Muscle of leg (tissue), 11 donors: ENCODE results near the gene C1orf174. TPM values are rescaled to one million over a fixed set of nuclear protein-coding genes. Genes with fewer than 3 reads are reported as not detected.
A peak's percentile ranks its signal among the peaks of the same experiment; 100 is the strongest.

Source experiments
- DNase-seq: peaks from one replicate; pipeline ENCODE4 v3.0.0; 2013
- H3K27ac ChIP-seq: one replicate; pipeline ENCODE4 v1.5.1; 2013; ENCODE audit warnings: mild to moderate bottlenecking, low read length, control low read depth
- H3K27me3 ChIP-seq: one replicate; pipeline ENCODE4 v1.6.1; 2013; ENCODE audit warnings: low read length; ENCODE audit not compliant: control insufficient read depth, insufficient read depth
- H3K36me3 ChIP-seq: one replicate; pipeline ENCODE4 v1.6.1; 2013; ENCODE audit warnings: low read length; ENCODE audit not compliant: control insufficient read depth, insufficient read depth
- H3K4me1 ChIP-seq: one replicate; pipeline ENCODE4 v1.6.1; 2013; ENCODE audit warnings: low read length; ENCODE audit not compliant: control insufficient read depth, insufficient read depth
- H3K4me3 ChIP-seq: one replicate; pipeline ENCODE4 v1.5.1; 2013; ENCODE audit warnings: low read length, control low read depth
- H3K9me3 ChIP-seq: replicated peaks from 2 replicates; pipeline ENCODE4 v1.6.1; 2013; ENCODE audit warnings: low read depth, low read length; ENCODE audit not compliant: control insufficient read depth
- WGBS: methylation state at CpG from one replicate; pipeline ENCODE4 v1.1.5; 2013; ENCODE audit warnings: missing lambda C conversion rate; ENCODE audit not compliant: insufficient coverage; 5-methylcytosine and 5-hydroxymethylcytosine counted together
- polyA plus RNA-seq, 8 donors: library from polyadenylated mRNA; unstranded; fragments of 120-200 nt; gene quantifications; one replicate each; pipeline versions ENCODE4 v1.2.1 to v1.2.3, GENCODE V29; 2013; ENCODE audit warnings: inconsistent platforms in 1 of 8, low replicate concordance in 1 of 8; ENCODE audit not compliant: insufficient read length in 8 of 8, insufficient read depth in 1 of 8
- total RNA-seq: library from RNA; stranded (reverse); fragments of 120-200 nt; gene quantifications from one replicate; pipeline ENCODE4 v1.2.4, GENCODE V29; 2013

C1orf174 gene
- total and polyA plus RNA-seq, 9 donors, result 16.5 to 20.9 (median 18.0) TPM

DNA sequence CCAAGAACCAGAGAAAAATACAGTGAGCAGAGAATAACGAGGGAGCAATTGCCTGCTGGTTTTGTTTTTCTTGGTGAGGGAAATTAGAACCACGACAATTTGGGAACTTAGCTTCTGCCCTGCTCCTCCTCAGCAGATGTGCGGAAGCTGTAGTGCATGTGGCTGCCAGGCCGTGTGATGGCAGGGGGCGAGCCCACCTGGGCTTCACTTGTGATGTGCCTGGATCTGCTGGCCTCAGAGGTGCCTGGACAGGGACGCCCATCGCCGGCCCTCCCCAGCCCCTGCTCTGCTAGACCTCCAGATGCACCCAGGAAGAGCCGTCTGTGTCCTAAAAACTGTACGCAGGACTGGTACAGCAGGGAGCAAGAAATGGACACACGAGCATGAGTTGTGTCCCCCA is 28.5 kb upstream of the C1orf174 start:
- H3K27me3 ChIP-seq, result peaks cover 27% of the 10 kb centered on the region
- 36% methylated on average over 8 of the region's 11 CpGs for WGBS
- no peak overlapping the region for H3K27ac ChIP-seq
- H3K4me1 ChIP-seq, result peaks cover 12% of the 10 kb centered on the region
- H3K9me3 ChIP-seq, result no peaks in the 10 kb centered on the region
- H3K36me3 ChIP-seq, result no peaks in the 10 kb centered on the region
- H3K4me3 ChIP-seq, result no peak overlapping the region
- DNase-seq, result no peak

DNA sequence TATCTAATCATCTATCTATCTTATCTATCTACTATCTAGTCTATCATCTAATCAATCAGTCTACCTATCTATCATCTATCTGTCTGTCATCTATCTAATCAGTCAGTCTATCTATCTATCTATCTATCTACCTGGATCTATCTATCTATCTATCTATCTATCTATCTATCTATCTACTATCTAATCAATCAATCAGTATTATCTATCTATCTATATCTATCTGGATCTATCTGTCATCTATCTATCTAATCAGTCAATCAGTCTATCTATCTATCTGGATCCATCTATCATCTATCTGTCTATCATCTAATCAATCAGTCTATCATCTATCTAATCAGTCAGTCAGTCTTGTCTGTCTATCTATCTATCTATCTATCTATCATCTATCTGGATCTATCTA is 26.9 kb upstream of the C1orf174 start:
- peaks cover 14% of the 10 kb centered on the region for H3K4me1 ChIP-seq
- peaks cover 20% of the 10 kb centered on the region for H3K27me3 ChIP-seq
- H3K9me3 ChIP-seq, result no peaks in the 10 kb centered on the region
- DNase-seq, result no peak
- H3K27ac ChIP-seq, result no peak overlapping the region
- H3K4me3 ChIP-seq, result no peak overlapping the region
- H3K36me3 ChIP-seq, result no peaks in the 10 kb centered on the region

DNA sequence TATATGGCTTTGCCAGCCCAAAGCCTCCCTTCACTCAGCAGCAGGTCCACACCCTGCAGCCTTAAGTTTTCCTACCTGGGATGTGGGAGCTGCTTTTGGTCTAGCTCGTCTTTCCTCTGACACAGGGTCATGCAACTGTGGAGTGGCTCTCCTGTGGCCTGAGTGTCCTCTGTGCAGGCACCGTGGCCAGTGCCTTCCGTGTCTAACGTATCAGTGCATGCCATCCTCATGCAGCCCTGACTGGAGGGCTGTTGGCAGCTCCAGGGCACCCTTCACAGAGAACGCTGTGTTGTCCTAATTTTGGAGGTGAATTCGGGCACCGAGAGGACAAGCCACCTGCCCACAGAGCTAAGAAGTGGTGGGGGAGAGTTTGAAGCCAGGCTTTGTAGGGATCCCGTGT is 25.7 kb upstream of the C1orf174 start:
- DNase-seq, result no peak
- Histone ChIP-seq H3K27me3 (peaks cover 11% of the 10 kb centered on the region), H3K4me1 (peaks cover 14% of the 10 kb centered on the region)

DNA sequence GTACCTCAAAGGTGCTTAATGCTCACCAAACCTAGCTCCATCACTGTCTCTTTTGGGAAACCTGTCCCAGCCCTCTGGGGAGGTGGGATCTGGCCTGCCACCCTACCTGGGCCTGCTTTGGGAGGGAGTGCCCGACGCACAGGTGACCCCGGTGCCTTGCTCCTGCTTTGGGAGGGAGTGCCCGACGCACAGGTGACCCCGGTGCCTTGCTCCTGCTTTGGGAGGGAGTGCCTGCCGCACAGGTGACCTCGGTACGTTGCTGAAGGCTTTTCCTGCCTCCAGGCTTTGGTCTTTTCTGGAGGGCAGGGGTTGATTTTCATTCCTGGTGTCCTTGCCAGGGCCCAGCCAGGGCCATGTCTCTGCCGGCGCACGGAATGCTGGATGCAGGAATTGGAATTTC is 25.2 kb upstream of the C1orf174 start:
- no peak for DNase-seq
- H3K4me3 ChIP-seq, result no peak overlapping the region
- peaks cover 9% of the 10 kb centered on the region for H3K27me3 ChIP-seq
- peaks cover 14% of the 10 kb centered on the region for H3K4me1 ChIP-seq
- H3K9me3 ChIP-seq, result no peaks in the 10 kb centered on the region
- WGBS, result 86% methylated on average over 9 of the region's 12 CpGs
- H3K27ac ChIP-seq, result no peak overlapping the region
- H3K36me3 ChIP-seq, result no peaks in the 10 kb centered on the region

More for the DNA sequence above, 25.7 kb upstream of the C1orf174 start:
- WGBS, result 57% methylated on average over 5 of the region's 8 CpGs
- Histone ChIP-seq H3K27ac (no peak overlapping the region), H3K36me3 (no peaks in the 10 kb centered on the region), H3K4me3 (no peak overlapping the region), H3K9me3 (no peaks in the 10 kb centered on the region)

DNA sequence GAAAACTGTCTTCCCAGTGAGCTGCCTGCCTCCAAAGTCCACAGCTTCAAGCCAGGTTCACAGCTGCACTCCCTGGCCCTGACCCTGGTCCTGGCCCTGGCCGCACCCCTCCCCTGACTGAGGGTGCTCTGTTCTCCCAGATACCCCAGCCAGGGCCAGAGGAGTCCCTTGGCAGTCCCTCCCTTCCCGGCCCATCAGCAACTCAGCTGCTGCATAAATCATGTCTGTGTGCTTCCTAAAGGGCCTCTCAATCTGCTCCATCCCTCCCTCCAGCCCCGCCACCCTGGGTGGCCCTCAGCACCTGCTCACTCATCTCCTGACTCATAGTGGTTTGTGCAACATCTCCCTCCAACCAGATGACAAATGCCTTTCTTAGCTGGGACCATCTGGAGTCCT is 24.8 kb upstream of the C1orf174 start:
- DNase-seq, result peak; percentile 57
- H3K9me3 ChIP-seq, result no peaks in the 10 kb centered on the region
- 21% methylated on average over 3 of the region's 3 CpGs for WGBS
- H3K4me3 ChIP-seq, result no peak overlapping the region
- H3K27me3 ChIP-seq, result peaks cover 10% of the 10 kb centered on the region
- H3K36me3 ChIP-seq, result no peaks in the 10 kb centered on the region
- H3K27ac ChIP-seq, result no peak overlapping the region
- H3K4me1 ChIP-seq, result peaks cover 14% of the 10 kb centered on the region

DNA sequence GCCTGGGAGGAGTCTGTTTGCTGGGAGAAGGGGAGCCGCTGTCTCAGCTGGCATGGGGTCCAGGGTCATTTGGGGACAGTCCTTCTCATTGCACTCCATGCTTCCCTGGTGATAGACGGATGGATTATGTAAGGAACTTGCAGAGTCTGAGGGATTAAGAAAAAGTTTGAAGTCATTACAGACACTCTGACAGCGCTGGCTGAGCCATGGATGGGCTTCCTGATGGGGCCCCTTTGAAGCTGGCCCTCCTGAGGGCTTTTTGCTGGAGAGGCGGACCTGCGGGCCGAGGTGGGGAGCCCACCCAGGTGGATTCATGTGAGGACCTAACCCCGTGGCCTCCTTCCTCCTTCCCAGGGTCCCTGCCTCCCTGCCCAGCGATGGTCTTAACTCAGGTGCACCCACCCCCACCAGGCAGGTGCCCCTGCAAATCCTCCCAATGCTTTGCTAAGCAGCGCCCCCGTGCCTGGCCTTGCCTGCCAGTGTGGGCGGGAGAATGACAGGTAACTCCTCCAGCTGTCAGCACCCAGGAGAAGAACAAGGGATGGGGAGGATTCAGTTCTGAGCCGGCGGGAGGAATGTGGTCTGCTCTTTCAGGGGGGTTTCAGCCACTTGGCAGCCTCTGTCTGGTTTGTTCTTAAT is 24.2 kb upstream of the C1orf174 start:
- no peaks in the 10 kb centered on the region for H3K36me3 ChIP-seq
- H3K4me1 ChIP-seq, result peaks cover 14% of the 10 kb centered on the region
- no peaks in the 10 kb centered on the region for H3K9me3 ChIP-seq
- no peak overlapping the region for H3K4me3 ChIP-seq
- H3K27me3 ChIP-seq, result peaks cover 14% of the 10 kb centered on the region
- H3K27ac ChIP-seq, result no peak overlapping the region
- DNase-seq, result no peak
- 24% methylated on average over 8 of the region's 13 CpGs for WGBS

DNA sequence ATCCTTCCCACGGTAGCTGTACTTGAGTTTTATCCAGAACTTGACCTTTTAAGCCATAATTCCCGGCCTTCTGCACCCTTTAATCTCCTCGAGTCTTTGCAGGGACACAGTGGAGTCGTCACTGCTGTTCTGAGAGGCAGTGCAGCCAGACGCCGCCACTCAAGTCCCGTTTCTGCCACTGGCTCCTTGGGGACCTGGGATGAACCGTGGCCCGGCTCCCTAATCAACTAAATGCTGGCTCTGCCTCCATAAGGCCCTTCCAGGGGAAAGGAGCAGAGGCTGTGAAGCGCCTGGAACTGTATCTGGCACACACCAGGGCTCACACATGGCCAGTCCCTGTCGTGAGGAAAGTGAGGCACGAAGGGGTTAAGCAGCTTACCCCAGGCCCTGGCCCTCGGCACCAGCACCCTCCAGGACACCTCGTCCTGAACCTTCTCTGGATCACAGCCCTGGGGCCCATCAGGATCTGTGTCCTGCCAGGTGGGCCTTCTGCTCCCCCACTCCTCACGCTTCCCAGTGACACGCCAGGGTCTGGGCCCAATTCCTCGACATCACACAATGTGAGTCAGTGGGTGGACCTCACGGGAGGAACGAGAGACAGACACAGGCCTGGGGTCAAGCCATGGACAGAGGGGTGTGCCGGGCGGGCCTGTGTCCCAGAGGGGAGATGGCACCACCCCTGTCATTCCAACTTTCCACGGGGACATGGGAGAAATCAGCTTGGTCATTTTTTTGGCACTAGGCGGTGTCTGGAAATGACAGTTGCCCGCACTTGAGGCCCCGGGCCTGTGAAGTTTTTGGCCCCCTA is 23.5 kb upstream of the C1orf174 start:
- Histone ChIP-seq H3K27ac (no peak overlapping the region), H3K36me3 (no peaks in the 10 kb centered on the region), H3K4me3 (no peak overlapping the region), H3K27me3 (peaks cover 19% of the 10 kb centered on the region), H3K4me1 (peaks cover 14% of the 10 kb centered on the region), H3K9me3 (no peaks in the 10 kb centered on the region)
- 48% methylated on average over 23 of the region's 25 CpGs for WGBS
- no peak for DNase-seq

DNA sequence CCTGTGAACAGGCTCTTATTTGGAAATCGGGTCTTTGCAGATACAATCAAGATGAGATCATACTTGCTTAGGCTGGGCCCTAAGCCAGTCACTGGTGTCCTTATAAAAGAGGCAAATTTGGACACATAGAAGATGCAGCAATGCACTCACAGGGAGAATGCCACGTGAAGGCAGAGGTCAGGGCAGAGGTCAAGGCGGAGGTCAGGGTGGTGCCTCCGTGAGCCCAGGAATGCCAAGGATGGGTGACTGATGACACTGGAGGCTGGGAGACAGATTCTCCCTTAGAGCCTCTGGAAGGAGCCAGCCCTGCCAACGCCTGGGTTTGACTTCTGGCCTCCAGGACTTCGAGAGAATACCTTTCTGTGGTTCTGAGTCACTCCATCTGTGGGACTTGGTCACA is 22.8 kb upstream of the C1orf174 start:
- DNase-seq, result no peak
- Histone ChIP-seq H3K27me3 (peaks cover 20% of the 10 kb centered on the region), H3K36me3 (no peaks in the 10 kb centered on the region)

DNA sequence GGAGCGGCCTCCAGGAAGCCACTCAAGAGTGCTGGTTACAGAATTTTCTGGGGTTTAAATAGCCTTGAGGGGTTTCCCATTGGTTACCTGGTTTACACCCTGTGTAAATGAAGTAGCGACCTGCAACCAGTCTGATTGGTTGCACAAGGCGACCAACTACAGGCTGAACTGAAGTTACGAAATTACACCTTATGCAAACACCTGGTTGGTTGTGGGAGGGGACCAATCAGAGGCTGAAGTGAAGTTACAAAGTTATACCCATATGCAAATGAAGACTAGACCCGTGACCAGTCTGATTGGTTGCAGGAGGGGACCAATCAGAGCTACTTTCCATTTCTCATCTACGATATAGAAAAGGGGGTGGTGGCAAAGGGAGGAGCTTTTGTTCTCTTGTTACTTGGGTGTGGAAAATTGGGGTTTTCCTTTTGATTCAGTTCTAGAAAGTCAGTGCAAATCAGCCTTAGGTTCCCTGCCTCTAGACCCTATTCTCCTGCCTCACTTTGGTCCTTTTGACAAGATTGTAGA is 22.2 kb upstream of the C1orf174 start:
- H3K9me3 ChIP-seq, result no peaks in the 10 kb centered on the region
- no peak for DNase-seq
- no peak overlapping the region for H3K27ac ChIP-seq
- H3K4me1 ChIP-seq, result peaks cover 14% of the 10 kb centered on the region
- H3K4me3 ChIP-seq, result no peak overlapping the region
- 83% methylated on average over 2 of the region's 6 CpGs for WGBS
- no peaks in the 10 kb centered on the region for H3K36me3 ChIP-seq
- H3K27me3 ChIP-seq, result peaks cover 25% of the 10 kb centered on the region

More for the DNA sequence above, 22.8 kb upstream of the C1orf174 start:
- H3K27ac ChIP-seq, result no peak overlapping the region
- WGBS, result 73% methylated on average over 6 of the region's 6 CpGs
- no peak overlapping the region for H3K4me3 ChIP-seq
- H3K9me3 ChIP-seq, result no peaks in the 10 kb centered on the region
- H3K4me1 ChIP-seq, result peaks cover 14% of the 10 kb centered on the region

DNA sequence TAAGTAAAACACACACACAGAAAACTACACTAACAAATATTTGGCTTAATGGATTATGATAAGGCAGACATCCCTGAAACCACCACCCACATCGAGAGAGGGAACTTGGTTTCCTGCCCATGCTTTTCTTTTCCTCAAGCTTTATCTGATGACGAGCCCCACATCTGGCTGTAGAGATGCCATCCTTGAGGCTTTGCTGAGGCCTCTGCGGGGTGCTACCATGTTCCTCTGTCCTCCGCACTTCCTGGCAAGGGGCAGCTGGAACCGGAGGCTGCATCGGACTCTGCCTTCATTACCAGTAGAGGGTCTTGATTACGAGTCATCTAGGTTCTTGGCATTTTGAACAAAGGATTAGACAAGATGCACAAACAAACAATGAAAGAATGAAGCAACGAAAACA is 21.7 kb upstream of the C1orf174 start:
- WGBS, result 76% methylated on average over 7 of the region's 8 CpGs
- Histone ChIP-seq H3K27ac (no peak overlapping the region), H3K36me3 (no peaks in the 10 kb centered on the region), H3K27me3 (peaks cover 25% of the 10 kb centered on the region), H3K4me1 (peaks cover 14% of the 10 kb centered on the region), H3K9me3 (no peaks in the 10 kb centered on the region), H3K4me3 (no peak overlapping the region)
- no peak for DNase-seq
